GM19438 (cell line): ENCODE results near the gene DENR.

Experiments
- ATAC-seq: cut with Tn5 transposase; IDR thresholded peaks from one replicate; pipeline ENCODE4 v1.9.1; 2021; ENCODE audit warnings: low read depth; ENCODE audit not compliant: unreplicated experiment

DENR gene

GRCh38 chr12:122813310-122813713 is 60.7 kb downstream of the DENR start:
- ATAC-seq: no peak

DNA sequence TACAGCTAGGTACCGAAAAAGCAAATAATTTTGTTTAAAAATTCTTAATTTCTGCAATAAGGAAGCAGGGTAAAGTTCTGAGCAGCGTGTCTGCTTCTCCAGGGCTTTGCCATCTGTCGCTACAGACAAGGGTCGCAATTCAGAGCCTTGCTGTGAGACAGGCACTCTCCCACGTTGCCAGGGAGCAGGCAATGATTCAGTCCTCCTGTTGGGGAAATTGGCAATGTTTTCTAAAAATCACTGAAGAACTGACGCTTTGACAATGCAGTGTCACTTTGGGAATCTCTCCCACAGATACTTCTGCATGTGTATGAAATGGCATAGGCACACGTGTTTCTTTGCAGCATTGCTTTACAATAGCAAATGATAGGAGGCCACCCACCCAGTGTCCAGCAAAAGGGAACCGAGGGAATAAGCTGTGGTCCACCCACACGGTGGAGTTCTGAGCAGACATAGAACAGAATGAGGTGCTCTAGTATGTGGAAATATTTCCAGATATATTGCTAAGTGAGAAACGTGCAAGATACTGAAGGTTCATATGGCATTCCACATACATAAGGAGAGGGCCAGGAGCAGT is 66.7 kb downstream of the DENR start:
- ATAC-seq: no peak

DNA sequence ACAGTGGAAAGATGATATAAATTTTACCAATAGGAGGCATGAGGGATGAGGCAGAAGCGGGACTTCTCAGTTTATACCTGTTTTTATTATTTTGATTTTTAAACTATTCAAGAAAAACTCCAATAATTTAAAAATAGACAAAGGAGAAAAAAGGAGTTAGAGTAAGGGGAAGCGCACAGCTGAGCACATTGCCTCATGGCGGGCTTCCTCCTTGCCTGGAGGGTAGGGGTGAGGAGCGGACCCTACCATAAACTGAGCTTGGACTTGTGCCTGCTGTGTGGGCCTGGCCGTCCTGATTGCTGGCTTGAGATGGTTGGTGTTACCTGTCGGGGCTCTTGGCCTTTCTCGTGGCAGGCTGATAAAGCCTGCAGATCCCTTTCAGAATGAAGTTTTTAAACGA is 67.5 kb downstream of the DENR start:
- ATAC-seq: no peak
